Fibroblast of skin of right quadriceps (primary cell): Measurements from ENCODE around the gene RAD18.

Experiments
- DNase-seq: peaks from one replicate; pipeline ENCODE4 v3.0.0-alpha.2; 2013

The RAD18 gene

DNA sequence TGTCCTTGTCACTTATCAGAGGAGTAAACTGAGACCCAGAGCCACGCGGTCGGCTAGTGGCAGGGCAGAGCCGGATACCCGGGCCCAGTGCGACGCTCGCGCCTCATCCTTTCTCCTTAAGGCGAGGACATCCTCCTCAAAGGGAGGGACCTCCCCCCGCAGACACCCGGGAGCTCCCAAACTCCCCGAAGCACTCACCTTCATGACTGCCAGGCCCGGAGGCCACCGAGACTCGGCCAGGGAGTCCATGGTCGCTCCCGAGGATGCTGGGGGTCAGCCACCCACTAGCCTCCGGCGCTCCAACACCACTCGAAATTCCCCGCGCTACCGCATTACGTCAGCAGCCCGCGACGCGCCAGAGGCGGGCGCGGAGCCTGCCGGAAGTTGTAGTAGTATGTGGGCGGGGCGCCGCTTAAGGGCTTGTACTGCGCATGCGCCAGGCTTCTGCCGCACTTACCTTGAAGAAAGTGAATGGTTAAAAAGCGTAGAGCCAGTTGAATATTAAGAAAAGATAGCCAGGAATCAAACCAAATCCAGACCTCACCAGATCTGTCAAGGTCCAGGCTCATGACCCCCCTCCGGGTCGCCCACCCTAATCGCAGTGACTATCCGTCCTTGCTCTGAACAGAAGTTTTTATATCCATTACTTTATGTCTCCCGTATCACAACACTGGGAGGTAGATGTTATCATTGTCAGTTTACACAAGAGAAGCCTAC is at the start of gene RAD18:
TSS of gene RAD18 (minus strand) at position 336 of the 717 bp plus-strand sequence. CDS start at position 249, 87 bp downstream.
- peak; percentile 92 for DNase-seq

DNA sequence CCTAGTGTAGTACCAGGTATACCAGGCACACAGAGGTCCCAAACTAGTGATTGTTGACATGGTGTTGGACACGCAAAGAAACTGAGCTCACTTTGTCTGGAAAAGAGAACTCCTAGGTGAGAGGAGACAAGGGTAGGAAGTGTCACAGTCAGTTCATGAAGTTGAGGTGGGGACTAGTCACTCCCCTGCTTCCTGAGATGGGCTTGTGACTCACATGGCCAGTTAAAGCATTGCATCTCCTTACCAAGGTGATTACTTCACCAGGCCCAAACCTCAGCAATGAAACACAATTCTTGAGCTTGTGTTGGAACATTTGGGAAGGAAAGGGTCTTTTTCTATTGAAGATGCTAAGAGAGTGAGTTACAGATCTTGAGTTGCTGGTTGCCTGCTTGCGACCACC is 49.2 kb upstream of the RAD18 start:
- DNase-seq = no peak

DNA sequence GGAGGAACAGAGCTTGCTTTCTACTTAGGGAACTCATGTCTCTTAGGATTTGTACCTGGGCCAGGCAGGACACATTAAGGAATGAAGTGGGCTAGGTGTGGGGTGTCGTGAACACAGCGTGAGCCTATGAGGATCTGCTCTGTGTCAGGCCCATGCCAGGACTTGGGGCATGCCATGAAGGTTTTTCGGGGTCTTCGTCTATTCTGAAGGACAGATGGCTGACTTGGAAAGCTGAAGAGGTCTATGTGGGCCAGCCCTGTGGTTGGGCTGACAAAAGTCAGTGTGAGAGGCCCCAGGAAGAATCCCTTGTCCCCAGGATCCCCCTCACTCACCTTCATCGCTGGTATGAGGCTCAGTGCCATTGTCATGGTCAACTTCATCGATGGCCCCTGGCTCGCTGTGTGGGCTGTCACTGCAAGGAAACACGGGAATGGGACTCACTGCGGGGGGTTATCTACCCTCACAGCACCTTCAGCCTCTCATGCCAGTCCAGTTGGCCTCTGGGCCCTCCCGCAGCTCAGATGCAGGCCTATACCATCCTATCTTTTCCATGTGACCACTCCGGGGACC is 46.8 kb upstream of the RAD18 start:
- no peak for DNase-seq

DNA sequence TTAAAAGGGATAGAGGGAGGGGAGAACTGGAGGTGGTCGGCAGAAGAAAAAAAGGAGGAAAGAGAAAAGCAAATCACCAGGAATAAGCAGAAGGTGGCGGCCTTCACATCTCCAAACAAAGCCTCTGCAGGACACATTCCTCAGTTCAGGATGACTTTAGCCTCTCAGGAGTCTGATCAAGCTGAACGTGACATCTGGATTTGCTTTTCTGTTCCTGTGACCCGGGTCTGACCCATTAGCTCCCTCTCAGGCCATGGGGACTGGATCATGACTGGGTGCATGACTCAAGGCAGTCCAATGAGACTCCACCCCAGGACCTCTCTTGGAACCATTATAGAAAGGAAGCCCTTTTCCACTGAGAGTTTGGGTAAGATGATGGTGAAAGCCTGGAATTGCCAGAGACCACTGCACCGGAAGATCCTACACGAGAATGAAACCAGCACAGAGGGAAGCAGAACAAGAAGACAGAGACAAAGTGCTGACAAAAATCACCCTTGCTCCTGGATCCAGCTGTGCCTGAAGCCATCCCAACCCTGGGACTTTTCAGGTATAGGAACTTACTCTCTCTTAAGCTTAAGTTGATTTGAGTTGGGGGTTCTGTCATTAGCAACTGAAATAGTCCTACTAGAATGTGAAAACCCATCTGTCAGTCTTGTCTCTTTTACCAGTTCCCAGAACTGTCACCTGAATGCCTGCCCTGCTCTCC is 45.4 kb upstream of the RAD18 start:
- peak; percentile 14 for DNase-seq

- no peak for DNase-seq
Observed at GRCh38 chr3:9007928-9008327, 44.7 kb upstream of the RAD18 start.

DNA sequence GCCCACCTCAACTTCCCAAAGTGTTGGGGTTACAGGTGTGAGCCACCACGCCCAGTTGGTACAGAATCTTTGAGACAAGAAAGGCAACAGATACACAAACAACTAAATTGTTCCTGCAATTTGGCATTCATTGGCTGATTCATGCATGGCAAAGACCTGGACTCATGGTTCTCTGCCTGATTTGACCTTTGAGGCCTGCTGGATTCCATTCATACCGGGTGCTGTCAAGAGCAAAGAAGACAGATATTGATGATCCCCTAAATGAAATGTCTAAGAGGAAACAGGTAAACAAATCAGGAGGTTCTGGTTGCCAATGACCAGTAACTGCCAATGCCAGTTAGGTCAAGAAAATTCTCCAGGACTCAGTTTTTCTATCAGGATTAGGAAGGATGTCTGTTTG is 43.9 kb upstream of the RAD18 start:
- no peak for DNase-seq

DNA sequence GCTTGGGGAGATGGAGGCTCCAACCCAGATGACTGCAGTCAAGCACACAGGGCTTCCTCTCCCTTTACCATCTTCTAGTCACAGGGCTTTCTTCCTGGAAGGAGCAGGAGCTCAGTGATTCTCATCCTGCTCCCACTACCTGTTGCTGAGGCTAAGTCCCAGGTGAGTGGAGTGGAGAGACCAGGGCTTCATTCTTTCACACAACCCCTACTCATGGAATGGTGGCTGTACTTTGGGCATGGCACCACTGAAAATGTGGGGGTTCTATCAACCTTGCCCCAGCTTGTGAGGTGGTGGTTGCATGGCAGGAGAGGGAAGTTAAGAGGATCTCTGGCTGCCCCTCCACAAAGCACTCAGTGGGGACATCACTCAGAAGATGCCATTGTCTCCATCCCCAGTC is 36.8 kb upstream of the RAD18 start:
- no peak for DNase-seq

DNA sequence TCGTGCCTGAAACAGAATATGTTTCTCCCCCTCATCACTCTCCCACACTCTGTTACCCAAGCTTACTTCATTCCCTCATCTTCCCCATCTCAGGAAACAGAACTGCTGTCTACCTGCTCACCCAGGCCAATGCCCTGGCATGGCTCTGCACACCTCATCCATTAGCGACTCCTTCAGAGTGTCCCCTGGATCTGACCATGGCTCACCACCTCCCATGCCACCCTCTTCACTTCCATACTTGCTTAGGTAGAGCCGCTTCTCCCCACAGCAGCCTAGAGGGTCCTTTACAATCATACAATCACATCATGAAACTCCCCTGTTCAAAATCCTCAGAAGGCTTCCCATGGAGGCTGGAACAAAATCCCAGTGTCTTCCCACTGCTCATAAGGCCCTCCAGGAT is 33.9 kb upstream of the RAD18 start:
- no peak for DNase-seq

DNA sequence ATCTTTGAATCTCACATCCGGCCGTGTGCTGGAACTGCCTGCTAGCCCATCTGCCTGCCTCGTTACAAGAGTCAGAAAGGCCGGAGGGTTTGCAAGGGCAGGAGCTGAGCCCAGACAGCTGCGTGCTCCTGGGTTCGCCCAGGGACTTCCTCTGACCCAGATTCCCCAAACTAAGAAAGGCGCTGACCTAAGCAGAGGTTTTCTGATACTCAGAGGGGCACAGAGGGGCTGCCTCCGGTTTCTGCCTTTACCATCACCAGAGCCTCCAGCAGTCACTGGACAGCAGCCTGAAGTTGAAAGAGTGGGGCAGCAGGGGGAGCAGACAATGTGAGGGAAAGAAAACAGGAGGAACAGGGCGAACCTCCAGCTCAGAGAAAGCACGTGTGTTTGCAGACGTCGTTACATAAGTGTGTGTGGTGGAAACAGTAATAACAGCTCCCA is 33.4 kb upstream of the RAD18 start:
- DNase-seq = peak; percentile 52

DNA sequence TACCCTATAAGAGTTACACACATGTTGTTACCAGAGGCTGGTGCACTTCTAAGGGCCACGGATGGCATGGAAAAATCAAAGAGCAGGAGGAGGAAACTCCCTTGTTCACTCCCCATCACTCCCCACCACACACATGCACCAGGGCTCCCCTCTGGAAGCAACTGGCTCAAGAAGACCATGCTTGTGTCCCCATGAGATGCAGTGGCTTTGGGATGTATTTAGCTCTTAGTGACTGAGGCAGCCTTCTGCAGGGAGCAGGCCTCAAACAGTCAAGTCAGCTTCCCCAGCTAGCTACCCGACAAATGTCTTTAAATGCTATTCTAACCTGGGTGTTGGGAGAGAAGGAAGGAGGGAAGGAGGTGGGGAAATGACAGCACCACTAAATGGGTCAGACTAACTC is 32.9 kb upstream of the RAD18 start:
- DNase-seq = no peak

DNA sequence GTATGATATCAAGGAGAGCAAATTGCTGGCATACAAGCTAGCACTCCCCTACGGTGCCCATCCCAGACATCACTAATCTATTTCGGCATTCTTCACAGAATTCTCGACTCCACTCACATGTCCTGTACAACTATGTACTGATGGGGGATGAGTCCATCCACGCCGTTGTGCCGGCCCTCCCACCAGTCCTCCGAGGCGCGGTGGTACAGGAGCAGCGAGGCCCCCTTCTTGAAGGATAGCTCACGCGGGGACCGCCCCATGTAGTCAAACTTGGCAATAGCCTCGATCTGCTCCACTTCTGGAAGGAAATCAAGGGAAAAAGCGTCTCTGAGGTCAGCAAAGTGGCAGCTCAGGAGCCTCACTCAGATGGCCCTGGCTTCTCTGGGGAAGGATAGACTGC is 31.0 kb upstream of the RAD18 start:
- DNase-seq = no peak

- no peak for DNase-seq
Observed at GRCh38 chr3:8993331-8993730, 30.1 kb upstream of the RAD18 start.

- DNase-seq = no peak
Observed at GRCh38 chr3:8992854-8993253, 29.6 kb upstream of the RAD18 start.

- no peak for DNase-seq
Observed at GRCh38 chr3:8992199-8992598, 28.9 kb upstream of the RAD18 start.

- peak; percentile 94 for DNase-seq
Observed at GRCh38 chr3:8990266-8991215, 27.3 kb upstream of the RAD18 start.

- DNase-seq = peak; percentile 54
Observed at GRCh38 chr3:8988791-8989558, 25.7 kb upstream of the RAD18 start.

GRCh38 chr3:8988384-8988655 is 25.0 kb upstream of the RAD18 start:
- DNase-seq = no peak

DNA sequence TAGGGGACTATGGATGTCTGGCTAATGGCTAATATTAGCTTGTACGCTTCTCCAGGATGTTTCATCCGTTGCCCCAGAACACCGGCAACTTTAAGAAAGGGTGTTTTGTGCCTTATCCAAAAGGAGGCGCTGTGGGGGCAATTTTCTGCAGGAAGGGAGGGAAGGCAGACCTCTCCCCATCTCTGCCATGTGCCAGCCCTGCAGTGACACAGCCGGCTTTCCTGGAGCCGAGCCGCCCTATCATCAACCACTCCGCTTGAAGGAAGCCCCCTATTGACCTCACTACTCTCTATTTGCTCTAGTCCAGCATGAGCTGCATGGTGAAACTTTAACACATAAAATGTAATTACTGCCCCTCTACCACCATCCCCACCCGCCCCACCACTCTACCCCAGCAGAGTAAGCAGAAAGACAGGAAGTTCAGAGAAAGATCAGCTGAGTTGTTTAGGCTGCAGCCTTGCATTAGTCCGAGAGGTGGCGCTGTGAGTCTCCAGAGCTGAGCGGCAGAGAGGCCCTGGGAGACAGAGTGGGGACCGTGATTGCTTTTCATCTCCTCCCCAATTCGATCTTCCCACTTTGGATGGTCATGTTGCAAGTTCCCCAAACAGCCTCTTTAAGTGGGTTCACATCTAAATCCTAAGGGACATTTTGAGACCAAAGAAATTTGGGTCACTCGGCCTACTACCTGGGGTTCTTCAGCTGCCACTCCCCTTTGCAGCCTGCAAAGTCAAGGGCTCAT is 24.5 kb upstream of the RAD18 start:
- DNase-seq = peak; percentile 63

GRCh38 chr3:8987226-8987625 is 24.0 kb upstream of the RAD18 start:
- no peak for DNase-seq

DNA sequence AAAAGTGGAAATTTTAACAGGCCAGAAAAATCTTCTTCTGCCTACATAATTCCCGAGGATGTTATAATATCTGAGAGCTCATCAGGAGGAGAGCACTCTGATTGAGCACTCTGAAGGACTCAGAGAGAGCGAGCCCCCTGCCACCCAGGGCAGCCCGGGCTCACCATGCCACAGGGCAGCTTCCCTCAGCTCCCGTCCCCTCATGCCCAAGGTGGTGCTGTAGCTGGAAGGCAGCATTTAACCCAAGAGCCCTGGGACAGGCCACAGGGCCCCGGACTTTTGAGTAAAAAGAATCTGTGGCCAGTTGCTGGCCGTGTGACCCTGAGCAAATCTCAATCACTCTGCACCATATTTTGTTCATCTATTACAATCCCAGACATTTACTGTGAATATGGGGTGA is 23.5 kb upstream of the RAD18 start:
- no peak for DNase-seq

DNA sequence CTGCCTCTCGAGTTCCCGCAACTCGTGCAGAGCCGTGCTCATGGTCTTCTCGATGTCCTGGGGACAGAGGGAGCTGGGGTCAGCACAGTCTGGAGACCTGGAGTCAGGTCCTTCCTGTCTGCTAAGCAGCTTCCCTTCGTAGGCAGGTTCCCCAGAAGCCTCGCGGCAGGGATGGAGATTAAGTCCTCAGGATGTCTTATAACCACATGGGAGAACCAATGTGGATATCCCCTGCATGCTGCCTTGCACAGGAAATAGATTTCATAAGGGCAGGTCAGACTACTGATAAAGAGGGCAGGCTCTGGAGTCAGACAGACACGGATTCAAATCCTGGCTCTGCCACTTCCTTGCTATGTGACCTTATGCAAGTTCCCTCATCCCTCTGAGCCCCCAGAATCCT is 22.6 kb upstream of the RAD18 start:
- DNase-seq = no peak

DNA sequence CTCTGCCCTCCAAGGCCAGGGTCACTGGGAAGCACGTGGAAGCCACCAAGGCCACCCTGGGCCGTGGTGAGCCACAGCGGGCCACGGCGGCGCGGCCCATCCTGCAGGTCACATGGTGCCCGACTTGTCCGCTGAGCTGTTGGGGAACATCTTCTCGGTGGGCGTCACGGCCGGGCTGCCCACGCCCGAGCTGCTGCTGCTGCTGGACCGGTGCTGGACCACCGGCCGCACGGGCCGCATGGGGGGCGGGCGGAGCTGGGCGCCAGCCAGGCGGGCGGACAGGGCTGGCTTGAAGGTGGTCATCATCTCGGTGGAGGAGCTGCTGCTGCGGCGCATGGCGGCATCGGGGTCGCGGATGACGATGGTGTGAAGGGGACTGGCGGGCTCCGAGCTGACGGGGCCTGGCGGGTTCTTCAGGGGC is 22.1 kb upstream of the RAD18 start:
- DNase-seq = no peak
